K562 (cell line): Measurements from ENCODE around the gene RARS1. TPM values are rescaled to one million over a fixed set of nuclear protein-coding genes. Genes with fewer than 3 reads are reported as not detected.

Experiments
- ATAC-seq: fragments of 200-7000 bp; cut with Tn5 transposase; 3 replicates; pipeline ENCODE4 v1.9.1; 2020; ENCODE audit warnings: moderate library complexity
- BruUV-seq: library from RNA; stranded (reverse); fragments of 400-500 nt; replicated peaks from 2 replicates; lab custom pipeline; 2021; lab: Mats Ljungman, UMichigan
- CTCF ChIA-PET: fragments of 300-600 bp; formaldehyde crosslinking; extraction: SDS; loops from one replicate; lab custom pipeline; 2021; ENCODE audit warnings: low intra/inter-chr PET ratio; lab: Yijun Ruan, JAX
- POLR2A ChIA-PET: fragments of 300-600, 350-650 bp; sonication (Branson Sonifier 250); formaldehyde crosslinking; extraction: SDS; loops from one replicate; lab custom pipeline; 2021; ENCODE audit warnings: antibody characterized with exemption, inconsistent platforms; lab: Yijun Ruan, JAX
- DNase-seq, 4 experiments: peaks; one replicate each; pipeline versions ENCODE4 v3.0.0 to v3.0.0-alpha.2; 2011 to 2018; ENCODE audit warnings: low spot score in 3 of 4, mixed read lengths in 3 of 4; ENCODE audit errors: extremely low read depth in 1 of 4
- FAIRE-seq: peaks from 2 replicates; lab custom pipeline; 2011; peaks lifted over from hg19 to GRCh38; lab: Jason Lieb, UNC
- H2AFZ ChIP-seq: 2 replicates; pipeline ENCODE4 v1.6.0; 2011; ENCODE audit warnings: low read depth, low read length, control low read depth, inconsistent platforms
- H3K27ac ChIP-seq: fragments of 200-600 bp; 3 replicates; pipeline ENCODE4 v1.8.0; 2011; ENCODE audit warnings: low read depth, mild to moderate bottlenecking, control low read depth, inconsistent platforms, low read length, moderate library complexity, mixed read lengths; ENCODE audit errors: extremely low read depth
- H3K27me3 ChIP-seq, 2 experiments: fragments of 300-600 bp in 1 of 2; 2 replicates in 1 of 2; 3 replicates in 1 of 2; pipeline versions ENCODE4 v1.6.0 to v1.8.0; 2011; ENCODE audit warnings: inconsistent platforms in 2 of 2, low read length in 2 of 2, mild to moderate bottlenecking in 1 of 2, mixed read lengths in 1 of 2, moderate library complexity in 1 of 2; ENCODE audit not compliant: control insufficient read depth in 2 of 2, insufficient read depth in 2 of 2
- H3K36me3 ChIP-seq: fragments of 300-600 bp; 3 replicates; pipeline ENCODE4 v1.8.0; 2011; ENCODE audit warnings: mild to moderate bottlenecking, low read length, inconsistent platforms; ENCODE audit not compliant: control insufficient read depth, insufficient read depth
- H3K4me1 ChIP-seq, 2 experiments: fragments of 200-600 bp in 1 of 2; replicated peaks in 1 of 2; 2 replicates in 1 of 2; 3 replicates in 1 of 2; pipeline versions ENCODE4 v1.5.1 to v1.8.0; 2011; ENCODE audit warnings: inconsistent platforms in 2 of 2, low read length in 2 of 2, mild to moderate bottlenecking in 1 of 2, mixed read lengths in 1 of 2, moderate library complexity in 1 of 2; ENCODE audit not compliant: control insufficient read depth in 2 of 2, insufficient read depth in 2 of 2
- H3K4me2 ChIP-seq: 2 replicates; pipeline ENCODE4 v1.6.1; 2011; ENCODE audit warnings: low read length, control low read depth, inconsistent platforms, mixed read lengths; ENCODE audit not compliant: insufficient read depth
- H3K4me3 ChIP-seq: fragments of 200-600 bp; sonication (generic), shearing (Covaris generic); 2 replicates; pipeline ENCODE4 v1.5.1; 2016; ENCODE audit warnings: control low read depth, inconsistent platforms
- H3K79me2 ChIP-seq: fragments of 200-600 bp; 3 replicates; pipeline ENCODE4 v1.8.0; 2011; ENCODE audit warnings: low read length, inconsistent platforms; ENCODE audit not compliant: control insufficient read depth, insufficient read depth
- H3K9ac ChIP-seq, 2 experiments: 2 replicates each; pipeline versions ENCODE4 v1.6.0 to v1.6.1; 2011; ENCODE audit warnings: low read depth in 2 of 2, low read length in 2 of 2, control low read depth in 1 of 2, inconsistent platforms in 1 of 2, mild to moderate bottlenecking in 1 of 2, mixed read lengths in 1 of 2; ENCODE audit not compliant: insufficient read depth in 1 of 2
- H3K9me1 ChIP-seq: one replicate; pipeline ENCODE4 v1.6.0; 2011; ENCODE audit warnings: inconsistent platforms, mild to moderate bottlenecking, low read length, moderate library complexity; ENCODE audit not compliant: control insufficient read depth, insufficient read depth
- H3K9me3 ChIP-seq: replicated peaks from 2 replicates; pipeline ENCODE4 v1.5.1; 2011; ENCODE audit warnings: low read depth, low read length, inconsistent platforms; ENCODE audit not compliant: control insufficient read depth, insufficient read depth
- H4K20me1 ChIP-seq: replicated peaks from 2 replicates; pipeline ENCODE4 v1.6.1; 2011; ENCODE audit warnings: low read length, inconsistent platforms, mixed read lengths; ENCODE audit not compliant: control insufficient read depth, insufficient read depth
- ARHGAP35 ChIP-seq: fragments of 450-650 bp; IDR thresholded peaks from 2 replicates; pipeline ENCODE4 v1.6.1; 2018; ENCODE audit not compliant: partially characterized antibody
- ARID3B ChIP-seq: fragments of 250-450 bp; sonication (Bioruptor Pico); IDR thresholded peaks from 2 replicates; pipeline ENCODE4 v1.4.0; 2020; ENCODE audit warnings: borderline replicate concordance
- BACH1 ChIP-seq: fragments of 200-800 bp; sonication (Bioruptor generic); IDR thresholded peaks from 2 replicates; pipeline ENCODE4 v1.6.1; 2016; ENCODE audit warnings: missing genetic modification characterization, missing compliant biosample characterization
- RAD51 ChIP-seq: fragments of 450-650 bp; IDR thresholded peaks from 2 replicates; pipeline ENCODE4 v1.7.1; 2016; ENCODE audit warnings: low read depth, mild to moderate bottlenecking, borderline replicate concordance
- RB1 ChIP-seq: fragments of 450-650 bp; IDR thresholded peaks from 2 replicates; pipeline ENCODE4 v1.6.1; 2017; ENCODE audit warnings: low read depth, mild to moderate bottlenecking
- ZBTB26 ChIP-seq: fragments of 450-650 bp; formaldehyde crosslinking; IDR thresholded peaks from 2 replicates; pipeline ENCODE4 v1.4.0; 2022; ENCODE audit warnings: missing genetic modification characterization
- WGBS: fragments of 100-300 bp; shearing (Covaris generic); methylation state at CpG from one replicate; pipeline ENCODE4 v1.1.6; 2016; ENCODE audit warnings: low coverage, mixed read lengths; ENCODE audit not compliant: insufficient coverage; ENCODE audit errors: missing lambda C conversion rate; 5-methylcytosine and 5-hydroxymethylcytosine counted together
- in situ Hi-C: fragments of 300-500 bp; cut with MboI; formaldehyde crosslinking; loops from 4 replicates; pipeline ENCODE4 v1.15.0; 2018; ENCODE audit warnings: inconsistent platforms, mixed read lengths
- intact Hi-C: fragments of 100-400 bp; cut with micrococcal nuclease; formaldehyde crosslinking; loops from 2 replicates; pipeline ENCODE4 v1.14.2; 2022
- polyA plus RNA-seq, 8 experiments: library from polyadenylated mRNA; depleted of rRNA in 4 of 8; stranded (reverse) in 5 of 8; unstranded in 3 of 8; fragments of >200 nt; fragmentation: Nextera tagmentation in 2 of 8; fragmentation: Illumina TruSeq in 1 of 8; extraction: Ambion mirVana in 2 of 8; extraction: Trizol in 1 of 8; gene quantifications; 2 replicates each; pipeline versions ENCODE4 v1.2.1 to v1.2.3, GENCODE V29; 2011 to 2014; ENCODE audit warnings: inconsistent platforms in 1 of 8, missing spikeins in 1 of 8
- total RNA-seq, 7 experiments: library from RNA; depleted of rRNA in 6 of 7; stranded (reverse); fragments of >200 nt in 6 of 7; fragmentation: Illumina TruSeq in 2 of 7; extraction: Trizol in 2 of 7; gene quantifications; 2 replicates each; pipeline versions ENCODE4 v1.2.1 to v1.2.3, GENCODE V29; 2011 to 2021; ENCODE audit warnings: low replicate concordance in 1 of 7

Gene RARS1
- total and polyA plus RNA-seq, 9 of the 15 experiments (the other 6 are each of a cell fraction or from before 2014, with no cell fraction given) = 109 to 196 (median 139) TPM

GRCh38 chr5:168469816-168470215 lies 16.5 kb upstream of the RARS1 start:
- Histone ChIP-seq H3K4me1 (no peaks in the 10 kb centered on the region), H3K36me3 (no peaks in the 10 kb centered on the region), H3K27me3 (peaks cover 23 to 68% of the 10 kb centered on the region in 2 experiments), H3K9ac (no peak overlapping the region), H4K20me1 (no peaks in the 10 kb centered on the region), H3K4me2 (no peak overlapping the region), H2AFZ (no peak overlapping the region), H3K27ac (no peak overlapping the region), H3K4me3 (no peak overlapping the region), H3K9me3 (no peaks in the 10 kb centered on the region), H3K79me2 (no peaks in the 10 kb centered on the region), H3K9me1 (no peaks in the 10 kb centered on the region)
- no peak for ATAC-seq
- BruUV-seq = no TSS peak
- intact Hi-C loops (no loop called here), in situ Hi-C loops (no loop called here)
- CTCF ChIA-PET = no interaction called here
- 4% methylated on average over 3 of the region's 3 CpGs for WGBS
- no peak for TF ChIP-seq RAD51
- TF ChIP-seq BACH1 (tag) = no peak
- TF ChIP-seq ZBTB26 (CRISPR knock-in tag) = no peak
- no peak for TF ChIP-seq ARID3B (CRISPR knock-in tag)
- no peak for TF ChIP-seq ARHGAP35
- TF ChIP-seq RB1 = no peak
- POLR2A ChIA-PET = no interaction called here
- FAIRE-seq = no peak
- no peak for DNase-seq
